IMR-90 (cell line): ENCODE results near the gene ST6GALNAC5. TPM values are rescaled to one million over a fixed set of nuclear protein-coding genes. Genes with fewer than 3 reads are reported as not detected.

Experiments used
- ATAC-seq: fragments of 200-7000 bp; cut with Tn5 transposase; 2 replicates; pipeline ENCODE4 v1.9.1; 2020; ENCODE audit warnings: low read depth, mild to moderate bottlenecking, moderate library complexity
- BruUV-seq: library from RNA; stranded (reverse); fragments of 400-500 nt; replicated peaks from 2 replicates; lab custom pipeline; 2021; lab: Mats Ljungman, UMichigan
- CTCF ChIA-PET: fragments of 300-600 bp; formaldehyde crosslinking; extraction: SDS; loops from one replicate; lab custom pipeline; 2021; ENCODE audit warnings: antibody characterized with exemption; lab: Yijun Ruan, JAX
- POLR2A ChIA-PET: fragments of 300-600 bp; sonication (Branson Sonifier 250); formaldehyde crosslinking; loops from one replicate; lab custom pipeline; 2022; ENCODE audit warnings: antibody characterized with exemption; ENCODE audit not compliant: unreplicated experiment; lab: Charles Lee
- DNase-seq: peaks from one replicate; pipeline ENCODE4 v3.0.0; 2013
- H2AFZ ChIP-seq: replicated peaks from 2 replicates; pipeline ENCODE3; 2013; ENCODE audit warnings: low read length, mild to moderate bottlenecking; ENCODE audit not compliant: poor library complexity
- H2AK5ac ChIP-seq: 2 replicates; pipeline ENCODE4 v1.6.1; 2013; ENCODE audit warnings: low read depth, low read length, inconsistent platforms
- H2AK9ac ChIP-seq: replicated peaks from 2 replicates; pipeline ENCODE3; 2013; ENCODE audit warnings: mild to moderate bottlenecking, low read depth, low read length, moderate library complexity; ENCODE audit not compliant: poor library complexity
- H2BK120ac ChIP-seq: 2 replicates; pipeline ENCODE4 v1.6.1; 2013; ENCODE audit warnings: low read depth, low read length, inconsistent platforms
- H2BK15ac ChIP-seq: 3 replicates; pipeline ENCODE4 v1.6.1; 2013; ENCODE audit warnings: low read depth, low read length, inconsistent platforms
- H2BK20ac ChIP-seq: 2 replicates; pipeline ENCODE4 v1.6.1; 2013; ENCODE audit warnings: low read depth, mild to moderate bottlenecking, inconsistent platforms, low read length, moderate library complexity
- H2BK5ac ChIP-seq: 2 replicates; pipeline ENCODE4 v1.6.1; 2013; ENCODE audit warnings: mild to moderate bottlenecking, low read depth, low read length, inconsistent platforms; ENCODE audit not compliant: poor library complexity, severe bottlenecking
- H3K14ac ChIP-seq: replicated peaks from 2 replicates; pipeline ENCODE4 v1.6.1; 2013; ENCODE audit warnings: low read depth, low read length, inconsistent platforms
- H3K18ac ChIP-seq: 2 replicates; pipeline ENCODE4 v1.6.1; 2013; ENCODE audit warnings: low read depth, low read length, control low read depth
- H3K23ac ChIP-seq: 2 replicates; pipeline ENCODE4 v1.6.1; 2013; ENCODE audit warnings: low read depth, low read length, inconsistent platforms
- H3K27ac ChIP-seq: 2 replicates; pipeline ENCODE4 v1.5.1; 2013; ENCODE audit warnings: mild to moderate bottlenecking, control low read depth, low read length; ENCODE audit not compliant: insufficient read depth
- H3K27me3 ChIP-seq: 2 replicates; pipeline ENCODE4 v1.6.1; 2013; ENCODE audit warnings: low read length; ENCODE audit not compliant: control insufficient read depth, insufficient read depth
- H3K36me3 ChIP-seq: 2 replicates; pipeline ENCODE4 v1.6.1; 2013; ENCODE audit warnings: low read length, mixed read lengths; ENCODE audit not compliant: control insufficient read depth, insufficient read depth
- H3K4ac ChIP-seq: 2 replicates; pipeline ENCODE4 v1.6.1; 2013; ENCODE audit warnings: low read depth, low read length, inconsistent platforms
- H3K4me1 ChIP-seq: 2 replicates; pipeline ENCODE4 v1.6.1; 2013; ENCODE audit warnings: low read length, mixed read lengths; ENCODE audit not compliant: control insufficient read depth, insufficient read depth
- H3K4me2 ChIP-seq: 2 replicates; pipeline ENCODE4 v1.6.1; 2013; ENCODE audit warnings: low read depth, mild to moderate bottlenecking, control low read depth, low read length, moderate library complexity
- H3K4me3 ChIP-seq: 2 replicates; pipeline ENCODE4 v1.5.1; 2013; ENCODE audit warnings: low read depth, mild to moderate bottlenecking, control low read depth, low read length, moderate library complexity; ENCODE audit not compliant: insufficient read depth
- H3K56ac ChIP-seq: 2 replicates; pipeline ENCODE4 v1.6.1; 2013; ENCODE audit warnings: low read length, inconsistent platforms; ENCODE audit not compliant: insufficient read depth; ENCODE audit errors: extremely low read depth
- H3K79me1 ChIP-seq, 2 experiments: 2 replicates each; pipeline ENCODE4 v1.6.1; 2013; ENCODE audit warnings: low read length in 2 of 2, inconsistent platforms in 1 of 2, low read depth in 1 of 2
- H3K9ac ChIP-seq: 2 replicates; pipeline ENCODE4 v1.6.1; 2013; ENCODE audit warnings: low read depth, low read length, control low read depth
- H3K9me1 ChIP-seq: 2 replicates; pipeline ENCODE4 v1.6.1; 2013; ENCODE audit warnings: low read length, inconsistent platforms; ENCODE audit not compliant: insufficient read depth
- H3K9me3 ChIP-seq: 2 replicates; pipeline ENCODE4 v1.6.1; 2013; ENCODE audit warnings: low read length; ENCODE audit not compliant: control insufficient read depth, insufficient read depth
- H4K20me1 ChIP-seq: 2 replicates; pipeline ENCODE4 v1.6.1; 2013; ENCODE audit warnings: low read length, inconsistent platforms; ENCODE audit not compliant: insufficient read depth
- H4K5ac ChIP-seq: 2 replicates; pipeline ENCODE4 v1.6.1; 2013; ENCODE audit warnings: mild to moderate bottlenecking, low read depth, low read length, control low read depth
- H4K8ac ChIP-seq, 2 experiments: 2 replicates each; pipeline ENCODE4 v1.6.1; 2013; ENCODE audit warnings: low read depth in 2 of 2, low read length in 2 of 2, control low read depth in 1 of 2, inconsistent platforms in 1 of 2
- H4K91ac ChIP-seq: 2 replicates; pipeline ENCODE4 v1.6.1; 2013; ENCODE audit warnings: low read depth, low read length, inconsistent platforms; ENCODE audit not compliant: insufficient read depth
- CEBPB ChIP-seq: IDR thresholded peaks from 2 replicates; pipeline ENCODE4 v1.6.1; 2012; ENCODE audit warnings: low read depth, low read length, improper control_type of control experiment
- CTCF ChIP-seq: conservative IDR thresholded peaks from 2 replicates; pipeline ENCODE4 v1.5.1; 2012; ENCODE audit warnings: mild to moderate bottlenecking, low read depth, low read length, improper control_type of control experiment
- FOS ChIP-seq: fragments of 150-350 bp; IDR thresholded peaks from 2 replicates; pipeline ENCODE4 v1.6.1; 2016; ENCODE audit warnings: low read depth, low read length
- RAD21 ChIP-seq: IDR thresholded peaks from 2 replicates; pipeline ENCODE4 v1.6.1; 2012; ENCODE audit warnings: low read length, improper control_type of control experiment
- RCOR1 ChIP-seq: IDR thresholded peaks from 2 replicates; pipeline ENCODE4 v1.6.1; 2012; ENCODE audit warnings: mild to moderate bottlenecking, low read length, improper control_type of control experiment; ENCODE audit not compliant: insufficient replicate concordance
- SMC3 ChIP-seq: fragments of 150-350 bp; IDR thresholded peaks from 2 replicates; pipeline ENCODE4 v1.6.1; 2016; ENCODE audit warnings: low read depth, mild to moderate bottlenecking, antibody characterized with exemption, low read length, moderate library complexity
- WGBS, 2 experiments: methylation state at CpG; one replicate each; pipeline versions ENCODE4 v1.1.5 to v1.1.7; 2013; ENCODE audit warnings: missing lambda C conversion rate in 2 of 2; ENCODE audit not compliant: insufficient read length in 1 of 2; ENCODE audit errors: extremely low coverage in 2 of 2; 5-methylcytosine and 5-hydroxymethylcytosine counted together
- dilution Hi-C: fragments of 300-500 bp; cut with HindIII; formaldehyde crosslinking; loops from one replicate; pipeline ENCODE4 v1.14.3; 2018; ENCODE audit warnings: low sequenced_read_pairs; ENCODE audit not compliant: unreplicated experiment
- in situ Hi-C: fragments of 300-500 bp; cut with MboI; formaldehyde crosslinking; loops from 3 replicates; pipeline ENCODE4 v1.14.3; 2019; ENCODE audit warnings: low sequenced_read_pairs, inconsistent platforms, mixed read lengths
- intact Hi-C: fragments of 100-400 bp; cut with micrococcal nuclease; formaldehyde crosslinking; loops from 2 replicates; pipeline ENCODE4 v1.10.0; 2022
- polyA plus RNA-seq, 3 experiments: library from polyadenylated mRNA; depleted of rRNA; stranded (reverse); fragments of >200 nt; gene quantifications; 2 replicates each; pipeline ENCODE4 v1.2.3, GENCODE V29; 2012; ENCODE audit warnings: low replicate concordance in 1 of 3
- total RNA-seq: library from RNA; depleted of rRNA; stranded (reverse); fragments of >200 nt; gene quantifications from 2 replicates; pipeline ENCODE4 v1.2.3, GENCODE V29; 2012
- TF ChIP-seq, protein P1 (sequence below): fragments of 150-350 bp; IDR thresholded peaks from 2 replicates; pipeline ENCODE4 v1.6.1; 2016; ENCODE audit warnings: low read depth, mild to moderate bottlenecking, low read length, moderate library complexity, borderline replicate concordance

The ST6GALNAC5 gene
- total and polyA plus RNA-seq, 2 of the 4 experiments (the other 2 are of a cell fraction) = 3.4 to 4.0 TPM

DNA sequence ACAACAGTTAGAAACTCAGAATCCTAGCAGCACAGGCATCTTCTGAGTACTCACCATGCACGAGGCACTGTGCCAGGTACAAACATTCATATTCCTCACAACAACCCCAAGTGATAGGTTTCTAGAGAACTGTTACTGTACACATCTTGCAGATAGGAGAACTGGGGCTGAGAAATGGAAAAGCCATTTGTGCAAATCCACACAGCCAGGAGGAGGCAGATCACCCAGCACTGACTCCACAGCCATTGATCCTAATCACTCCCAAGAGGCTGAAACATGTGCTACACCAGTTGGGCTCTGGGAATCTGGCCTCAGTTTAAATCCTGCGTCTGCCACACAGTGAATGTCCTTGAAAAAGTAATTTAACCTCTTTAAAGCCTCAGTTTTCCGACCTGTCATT lies 151.0 kb downstream of the ST6GALNAC5 start:
- ATAC-seq (no peak), DNase-seq (no peak)
- Histone ChIP-seq H3K23ac (no peak overlapping the region), H2BK20ac (no peak overlapping the region), H2AK9ac (no peak overlapping the region), H3K18ac (no peak overlapping the region), H4K8ac (no peak overlapping the region), H4K20me1 (no peaks in the 10 kb centered on the region), H3K4me2 (no peak overlapping the region), H2BK5ac (no peak overlapping the region), H3K9me3 (no peaks in the 10 kb centered on the region), H3K27ac (no peak overlapping the region), H3K9ac (no peak overlapping the region), H3K4me1 (no peaks in the 10 kb centered on the region), H2BK120ac (no peak overlapping the region), H3K9me1 (no peaks in the 10 kb centered on the region), H3K79me1 (no peaks in the 10 kb centered on the region), H2BK15ac (no peak overlapping the region), H3K4ac (no peak overlapping the region), H2AFZ (no peak overlapping the region), H3K27me3 (peaks cover 5% of the 10 kb centered on the region), H2AK5ac (no peak overlapping the region), H4K91ac (no peak overlapping the region), H3K14ac (no peak overlapping the region), H4K5ac (no peak overlapping the region), H3K4me3 (no peak overlapping the region), H3K56ac (no peak overlapping the region), H3K36me3 (no peaks in the 10 kb centered on the region)
- CTCF ChIA-PET = no interaction called here
- in situ Hi-C loops = no loop called here
- dilution Hi-C loops = no loop called here
- no CpG with 5 or more reads among the region's 3 CpGs for WGBS, 2 experiments
- no TSS peak for BruUV-seq
- POLR2A ChIA-PET = no interaction called here
- TF ChIP-seq, protein P1, sequence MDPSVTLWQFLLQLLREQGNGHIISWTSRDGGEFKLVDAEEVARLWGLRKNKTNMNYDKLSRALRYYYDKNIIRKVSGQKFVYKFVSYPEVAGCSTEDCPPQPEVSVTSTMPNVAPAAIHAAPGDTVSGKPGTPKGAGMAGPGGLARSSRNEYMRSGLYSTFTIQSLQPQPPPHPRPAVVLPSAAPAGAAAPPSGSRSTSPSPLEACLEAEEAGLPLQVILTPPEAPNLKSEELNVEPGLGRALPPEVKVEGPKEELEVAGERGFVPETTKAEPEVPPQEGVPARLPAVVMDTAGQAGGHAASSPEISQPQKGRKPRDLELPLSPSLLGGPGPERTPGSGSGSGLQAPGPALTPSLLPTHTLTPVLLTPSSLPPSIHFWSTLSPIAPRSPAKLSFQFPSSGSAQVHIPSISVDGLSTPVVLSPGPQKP = no peak
- no peak for TF ChIP-seq CTCF
- TF ChIP-seq SMC3 = no peak
- TF ChIP-seq FOS = no peak
- no peak for TF ChIP-seq CEBPB
- TF ChIP-seq RAD21 = no peak
- TF ChIP-seq RCOR1 = no peak
- intact Hi-C loops = no loop called here
